ENCODE data around the gene ZBTB1.

Gene ZBTB1

DNA sequence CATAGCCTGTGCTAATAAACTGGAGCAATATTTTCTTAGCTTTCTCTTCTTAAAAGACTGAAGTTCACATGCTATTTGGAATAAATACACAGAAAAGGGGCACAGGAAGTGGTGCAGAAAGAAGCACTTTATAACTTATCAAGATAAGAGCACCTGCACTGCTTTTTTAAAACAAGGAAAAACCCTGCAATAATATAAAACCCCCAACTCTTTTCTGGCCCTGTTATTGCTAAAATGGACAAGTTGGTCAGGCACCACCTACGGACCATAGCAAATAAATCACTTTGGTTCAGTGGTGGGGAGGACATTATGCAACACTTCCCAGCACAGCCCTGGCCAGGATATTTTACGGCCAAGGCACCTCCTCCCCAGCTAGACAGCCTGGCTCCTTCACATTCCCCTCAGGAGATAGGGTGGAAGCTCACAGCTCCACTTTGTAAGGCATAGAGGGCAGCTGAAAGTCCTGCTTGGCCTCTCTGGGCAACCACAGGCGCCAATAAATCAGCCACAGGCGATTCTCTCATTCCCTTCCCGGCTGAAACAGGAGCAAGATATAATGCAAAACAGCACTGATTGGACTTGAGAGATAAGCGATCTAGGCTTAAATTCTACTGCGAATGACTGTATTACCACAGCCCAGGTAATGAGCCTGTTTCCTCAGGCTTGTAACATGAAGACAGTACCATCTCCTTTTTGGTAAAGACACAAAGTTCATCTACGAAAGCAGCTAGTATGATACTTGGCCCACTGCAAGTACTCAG, 3.0 kb upstream of the ZBTB1 start:
- Histone ChIP-seq H3K27ac (ENCODE audit: low read length) (no peak overlapping the region), H3K9ac (ENCODE audit: low read depth, low read length) (0 out of 2 replicates have a peak overlapping the region, but pooled peaks have one; percentile 6), H3K4me1 (ENCODE audit: insufficient read depth, low read length) (peaks cover 15% of the 10 kb centered on the region), H3K27me3 (ENCODE audit: insufficient read depth, low read length) (no peaks in the 10 kb centered on the region), H3K36me3 (ENCODE audit: insufficient read depth, low read depth, low read length) (peaks cover 11% of the 10 kb centered on the region; the same call in 1 of the 2 replicates), H3K9me3 (ENCODE audit: insufficient read depth, low read depth, low read length) (no peaks in the 10 kb centered on the region), H3K4me3 (ENCODE audit: low read length) (peak overlapping the region; percentile 96; the same call in 1 of the 2 replicates)

DNA sequence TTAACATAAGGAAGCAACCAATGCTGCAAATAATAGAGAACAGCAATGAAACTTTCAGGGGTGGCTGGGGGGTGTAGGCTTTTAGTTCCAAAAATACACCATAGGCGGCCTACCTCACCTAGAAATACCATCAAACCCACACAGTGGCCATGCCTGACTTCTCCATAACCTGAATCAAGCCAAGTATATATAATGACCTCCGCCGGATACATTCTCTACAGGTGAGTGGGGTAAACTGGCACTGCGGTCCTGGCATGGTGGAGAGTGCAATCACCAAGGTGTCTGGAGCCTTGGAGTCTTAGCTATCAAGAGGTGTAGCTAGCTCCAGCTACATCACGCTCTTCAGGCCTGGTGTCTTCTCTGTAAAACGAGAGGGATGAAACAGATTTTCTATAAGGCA, 2.1 kb upstream of the ZBTB1 start:
- Histone ChIP-seq H3K4me1 (ENCODE audit: insufficient read depth, low read length) (peaks cover 18% of the 10 kb centered on the region), H3K9me3 (ENCODE audit: insufficient read depth, low read depth, low read length) (no peaks in the 10 kb centered on the region), H3K27ac (ENCODE audit: low read length) (no peak overlapping the region), H3K27me3 (ENCODE audit: insufficient read depth, low read length) (no peaks in the 10 kb centered on the region), H3K4me3 (ENCODE audit: low read length) (peak overlapping the region; percentile 96), H3K9ac (ENCODE audit: low read depth, low read length) (peak overlapping the region; percentile 97; the same call in 1 of the 2 replicates), H3K36me3 (ENCODE audit: insufficient read depth, low read depth, low read length) (peaks cover 11% of the 10 kb centered on the region; the same call in 1 of the 2 replicates)

DNA sequence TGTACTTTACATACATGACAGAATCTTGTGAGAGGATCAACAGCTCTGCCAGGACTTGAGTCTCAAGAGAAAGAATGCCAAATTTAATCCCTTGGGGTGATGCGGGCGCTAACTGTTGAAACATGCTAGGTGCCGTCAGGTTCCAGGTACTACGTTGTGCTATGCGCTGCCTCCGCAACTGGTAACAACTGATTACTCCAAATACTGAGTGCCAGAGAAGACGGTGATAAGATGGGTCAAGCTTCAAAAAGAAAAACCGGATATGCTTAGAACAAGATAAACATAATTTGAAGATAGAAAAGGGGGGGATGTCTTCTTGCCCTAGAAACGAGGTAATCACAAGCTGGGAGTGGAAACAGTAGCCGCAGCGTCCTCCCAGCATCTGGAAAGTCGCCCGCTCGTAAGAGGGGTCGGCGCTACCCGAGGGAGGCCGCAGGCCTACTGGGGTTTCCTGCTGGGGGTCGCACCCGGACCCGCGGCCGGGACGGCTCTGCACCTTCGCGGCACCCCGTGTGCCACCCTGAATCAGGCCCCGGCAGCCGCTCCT, 1.6 kb upstream of the ZBTB1 start:
- H3K4me1 ChIP-seq (ENCODE audit: insufficient read depth, low read length): peaks cover 18% of the 10 kb centered on the region
- H3K27ac ChIP-seq (ENCODE audit: low read length): peak overlapping the region; percentile 94
- H3K27me3 ChIP-seq (ENCODE audit: insufficient read depth, low read length): no peaks in the 10 kb centered on the region
- peak overlapping the region; percentile 97 for H3K9ac ChIP-seq (ENCODE audit: low read depth, low read length)
- H3K4me3 ChIP-seq (ENCODE audit: low read length): peak overlapping the region; percentile 96
- no peaks in the 10 kb centered on the region for H3K9me3 ChIP-seq (ENCODE audit: insufficient read depth, low read depth, low read length)
- peaks cover 6% of the 10 kb centered on the region; the same call in 1 of the 2 replicates for H3K36me3 ChIP-seq (ENCODE audit: insufficient read depth, low read depth, low read length)

DNA sequence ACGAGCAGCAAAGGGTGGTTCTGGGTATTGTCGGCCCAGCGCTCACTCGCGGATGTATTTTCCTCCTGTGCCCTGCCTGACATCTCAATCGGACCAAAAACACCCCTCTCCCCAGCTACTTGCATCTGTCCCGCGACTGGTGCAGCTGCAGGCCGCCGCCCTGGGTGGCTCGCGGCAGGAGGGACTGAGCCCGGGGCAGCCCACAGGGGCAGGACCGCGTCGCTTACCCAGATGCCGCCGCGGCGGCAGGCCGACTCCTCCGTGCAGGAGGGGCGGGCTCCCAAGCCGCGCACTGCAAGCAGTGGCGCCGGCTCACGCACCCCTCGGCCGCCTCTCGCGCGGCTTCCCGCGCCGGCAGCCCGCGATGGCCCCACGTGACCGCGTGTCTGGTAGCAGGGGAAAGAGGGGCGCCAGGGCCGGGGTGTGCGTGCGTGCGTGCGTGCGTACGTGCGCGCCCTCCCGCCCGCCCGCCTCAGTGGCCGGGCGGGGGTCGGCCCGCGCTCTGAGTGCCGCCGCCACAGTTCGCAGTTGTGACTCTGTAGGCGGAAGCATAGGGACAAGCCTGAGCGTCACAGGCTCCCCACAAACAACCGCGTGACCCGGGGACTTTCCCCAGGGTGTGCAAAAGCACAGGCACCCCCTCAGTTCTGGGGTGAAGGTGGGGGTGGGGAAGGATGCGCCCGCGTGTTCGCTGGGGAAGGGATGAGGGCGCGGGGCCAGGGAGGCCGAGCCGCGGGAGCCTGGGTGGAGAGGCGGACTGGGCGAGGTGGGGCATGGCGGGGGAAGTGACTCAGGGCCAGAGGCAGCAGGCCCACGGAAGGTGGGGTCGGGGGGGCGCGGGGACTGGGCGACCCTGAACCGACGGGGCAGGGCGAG, 898 bp upstream of the ZBTB1 start, which contains the start of gene ZBTB25:
Gene ZBTB25 (minus strand): TSS at position 405 of the 876 bp plus-strand sequence. CDS start 13,305 bp downstream, outside the sequence.
- Histone ChIP-seq H3K27ac (ENCODE audit: low read length) (peak within 1 kb of the TSS; percentile 98), H3K9me3 (ENCODE audit: insufficient read depth, low read depth, low read length) (no peaks in the 10 kb centered on the region), H3K27me3 (ENCODE audit: insufficient read depth, low read length) (no peaks in the 10 kb centered on the region), H3K9ac (ENCODE audit: low read depth, low read length) (peak within 1 kb of the TSS; percentile 97), H3K4me1 (ENCODE audit: insufficient read depth, low read length) (peaks cover 25% of the 10 kb centered on the region), H3K4me3 (ENCODE audit: low read length) (peak within 1 kb of the TSS; percentile 96), H3K36me3 (ENCODE audit: insufficient read depth, low read depth, low read length) (peaks cover 4% of the 10 kb centered on the region; the same call in 1 of the 2 replicates)

DNA sequence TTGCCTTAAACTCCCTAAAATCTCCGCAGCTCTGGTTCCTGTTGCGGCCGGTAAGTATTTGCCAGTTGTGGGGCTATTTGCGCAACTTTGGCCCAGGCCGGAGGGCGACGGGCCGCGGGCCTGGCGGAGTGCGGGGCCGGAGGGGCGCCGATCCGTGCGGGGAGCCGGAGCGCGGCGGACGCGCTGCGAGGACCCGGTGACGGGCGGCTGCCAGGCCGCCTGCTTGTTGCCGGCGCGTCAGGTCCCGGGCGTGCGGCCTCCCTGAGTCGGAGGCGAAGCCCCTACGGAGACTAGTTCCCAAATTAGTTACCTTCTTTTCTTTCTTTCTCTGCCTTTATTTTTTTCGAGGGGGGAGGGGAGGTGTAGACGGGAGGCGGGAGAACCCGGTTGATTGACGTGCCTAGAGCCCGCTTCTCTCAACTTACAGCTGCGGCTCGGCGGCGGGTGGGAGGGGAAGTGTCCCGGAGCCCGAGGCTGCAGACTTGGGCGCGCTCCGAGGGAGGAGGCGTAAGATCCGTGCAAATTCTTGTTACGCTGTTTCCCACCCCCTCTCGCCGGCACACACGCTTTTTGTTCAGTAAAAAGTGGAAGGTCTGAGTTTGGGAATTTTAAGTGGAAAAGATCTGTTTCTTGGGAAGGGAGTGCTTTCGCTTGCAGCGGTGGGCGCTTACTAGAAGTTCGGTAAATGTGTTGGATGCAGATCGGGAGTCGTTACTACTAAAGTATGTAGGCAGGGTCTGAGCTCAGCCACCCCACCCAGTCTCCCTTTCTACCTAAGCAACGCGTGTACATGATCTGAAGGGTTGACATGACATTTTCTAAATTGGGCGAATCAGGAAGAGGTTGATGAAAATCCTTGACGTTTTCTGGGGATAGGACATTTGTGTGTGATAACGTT, 576 bp downstream of the ZBTB1 start:
- Histone ChIP-seq H3K27ac (ENCODE audit: low read length) (peak overlapping the region; percentile 98), H3K9ac (ENCODE audit: low read depth, low read length) (peak overlapping the region; percentile 97), H3K27me3 (ENCODE audit: insufficient read depth, low read length) (no peaks in the 10 kb centered on the region), H3K4me1 (ENCODE audit: insufficient read depth, low read length) (peaks cover 32% of the 10 kb centered on the region), H3K36me3 (ENCODE audit: insufficient read depth, low read depth, low read length) (no peaks in the 10 kb centered on the region), H3K4me3 (ENCODE audit: low read length) (peak overlapping the region; percentile 96), H3K9me3 (ENCODE audit: insufficient read depth, low read depth, low read length) (no peaks in the 10 kb centered on the region)

DNA sequence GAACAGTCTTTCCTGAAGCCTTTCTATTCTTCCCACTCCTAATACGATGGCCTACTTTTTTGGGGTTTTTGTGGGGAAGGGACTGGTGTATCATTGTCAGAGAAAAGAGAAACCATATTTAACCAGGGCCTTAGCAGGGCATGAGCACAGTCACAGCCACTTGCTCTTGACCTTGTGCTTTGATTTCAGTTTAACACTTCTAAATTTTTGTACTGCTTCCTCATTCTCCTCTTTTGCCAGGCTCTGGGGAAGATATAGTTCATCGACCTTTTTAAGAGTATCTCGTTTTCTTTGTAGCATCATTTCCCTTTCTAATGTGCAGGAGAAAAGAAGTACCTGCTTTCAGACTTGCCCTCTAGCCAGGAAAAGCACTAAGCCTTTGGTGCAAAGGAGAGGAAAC, 2.2 kb downstream of the ZBTB1 start:
- H3K36me3 ChIP-seq (ENCODE audit: insufficient read depth, low read depth, low read length): 0 out of 2 replicates have a peak, but pooled peaks cover 5% of the 10 kb centered on the region
- H3K4me3 ChIP-seq (ENCODE audit: low read length): peak overlapping the region; percentile 3; the same call in 1 of the 2 replicates
- H3K27ac ChIP-seq (ENCODE audit: low read length): no peak overlapping the region
- no peaks in the 10 kb centered on the region for H3K9me3 ChIP-seq (ENCODE audit: insufficient read depth, low read depth, low read length)
- peaks cover 37% of the 10 kb centered on the region for H3K4me1 ChIP-seq (ENCODE audit: insufficient read depth, low read length)
- no peak overlapping the region; the same call in 1 of the 2 replicates for H3K9ac ChIP-seq (ENCODE audit: low read depth, low read length)
- H3K27me3 ChIP-seq (ENCODE audit: insufficient read depth, low read length): no peaks in the 10 kb centered on the region

DNA sequence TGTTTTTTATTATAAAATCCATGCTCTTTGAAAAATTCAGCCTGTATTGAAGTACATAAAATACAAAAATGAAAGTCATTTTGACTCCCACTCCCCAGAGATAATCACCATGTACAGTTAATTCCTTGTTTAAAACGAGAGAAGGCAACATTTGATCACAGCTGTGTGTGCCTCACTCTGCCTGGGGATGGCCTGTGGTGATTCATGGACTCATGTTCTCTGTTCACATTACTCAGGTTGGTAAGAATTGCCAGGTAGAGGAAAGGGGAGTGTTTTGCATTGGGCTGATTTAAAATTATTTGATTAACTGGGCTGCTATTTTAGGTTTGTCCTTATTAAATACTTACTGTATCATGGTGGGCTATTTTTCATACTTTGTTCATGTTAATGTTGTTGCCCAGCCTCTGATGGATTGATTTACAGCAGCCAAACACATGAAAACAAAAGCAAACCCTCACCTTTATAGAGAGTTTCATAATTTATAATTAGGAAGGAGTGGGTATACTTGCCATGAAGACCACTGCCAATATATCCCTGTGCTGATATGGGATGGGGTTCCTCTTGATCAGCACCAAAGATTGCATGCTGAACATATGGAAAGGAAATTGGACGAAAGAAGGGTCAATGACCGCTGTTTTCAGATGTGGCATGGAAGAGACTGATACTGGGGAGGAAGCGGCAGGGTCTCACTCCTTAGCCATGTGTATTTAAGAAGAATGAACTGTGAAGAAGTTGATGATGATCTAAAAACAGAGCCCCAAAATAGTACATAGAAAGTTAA, 3.0 kb downstream of the ZBTB1 start:
- Histone ChIP-seq H3K4me1 (ENCODE audit: insufficient read depth, low read length) (peaks cover 28% of the 10 kb centered on the region), H3K9ac (ENCODE audit: low read depth, low read length) (no peak overlapping the region; the same call in 1 of the 2 replicates)

DNA sequence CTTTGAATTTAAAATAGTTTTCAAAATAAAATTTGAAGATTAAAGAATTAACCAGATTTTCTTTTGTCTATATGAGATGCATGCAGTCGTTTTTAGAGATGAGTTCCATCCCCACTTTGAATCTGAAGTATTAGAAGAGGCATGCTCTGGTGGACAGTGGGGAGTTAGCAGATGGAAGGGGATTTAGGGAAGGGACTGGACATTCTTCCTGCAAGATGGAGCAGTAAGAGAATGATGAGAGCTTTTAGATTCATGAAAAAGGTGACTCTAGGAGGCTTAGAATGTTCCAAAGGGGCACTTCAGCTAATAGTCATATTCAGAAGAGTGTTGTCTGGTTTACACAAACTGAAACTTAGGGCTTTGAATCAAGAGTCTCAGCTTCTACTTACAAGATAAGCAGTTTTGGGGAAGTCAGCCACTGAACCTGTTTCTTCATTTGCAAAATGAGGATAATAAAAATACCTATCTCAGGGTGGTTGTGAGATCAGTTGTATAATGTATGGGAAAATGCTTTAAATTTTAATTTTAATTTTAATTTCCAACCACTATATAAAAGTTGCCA, 3.7 kb downstream of the ZBTB1 start:
- Histone ChIP-seq H3K27me3 (ENCODE audit: insufficient read depth, low read length) (no peaks in the 10 kb centered on the region), H3K4me3 (ENCODE audit: low read length) (no peak overlapping the region), H3K4me1 (ENCODE audit: insufficient read depth, low read length) (peaks cover 26% of the 10 kb centered on the region), H3K36me3 (ENCODE audit: insufficient read depth, low read depth, low read length) (0 out of 2 replicates have a peak, but pooled peaks cover 5% of the 10 kb centered on the region), H3K27ac (ENCODE audit: low read length) (no peak overlapping the region), H3K9me3 (ENCODE audit: insufficient read depth, low read depth, low read length) (no peaks in the 10 kb centered on the region), H3K9ac (ENCODE audit: low read depth, low read length) (no peak overlapping the region)

More for the DNA sequence above, 3.0 kb downstream of the ZBTB1 start:
- H3K27ac ChIP-seq (ENCODE audit: low read length): no peak overlapping the region
- H3K27me3 ChIP-seq (ENCODE audit: insufficient read depth, low read length): no peaks in the 10 kb centered on the region
- no peaks in the 10 kb centered on the region for H3K9me3 ChIP-seq (ENCODE audit: insufficient read depth, low read depth, low read length)
- 0 out of 2 replicates have a peak, but pooled peaks cover 5% of the 10 kb centered on the region for H3K36me3 ChIP-seq (ENCODE audit: insufficient read depth, low read depth, low read length)
- H3K4me3 ChIP-seq (ENCODE audit: low read length): no peak overlapping the region

DNA sequence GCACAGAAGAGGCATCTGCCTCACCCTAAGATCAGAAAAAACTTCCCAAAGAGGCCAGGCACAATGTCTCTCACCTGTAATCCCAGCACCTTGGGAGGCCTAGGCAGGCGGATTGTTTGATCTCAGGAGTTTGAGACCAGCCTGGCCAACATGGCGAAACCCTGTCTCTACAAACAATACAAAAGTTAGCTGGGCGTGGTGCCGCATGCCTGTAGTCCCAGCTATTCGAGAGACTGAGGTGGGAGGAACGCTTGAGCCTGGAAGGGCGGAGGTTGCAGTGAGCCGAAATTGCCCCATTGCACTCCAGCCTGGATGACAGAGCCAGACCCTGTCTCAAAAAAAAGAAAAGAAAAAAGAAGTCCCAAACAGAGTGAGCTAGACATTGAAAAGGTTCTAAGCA, 4.5 kb downstream of the ZBTB1 start:
- Histone ChIP-seq H3K36me3 (ENCODE audit: insufficient read depth, low read depth, low read length) (0 out of 2 replicates have a peak, but pooled peaks cover 5% of the 10 kb centered on the region), H3K4me1 (ENCODE audit: insufficient read depth, low read length) (peaks cover 26% of the 10 kb centered on the region), H3K9me3 (ENCODE audit: insufficient read depth, low read depth, low read length) (no peaks in the 10 kb centered on the region), H3K27ac (ENCODE audit: low read length) (no peak overlapping the region), H3K9ac (ENCODE audit: low read depth, low read length) (no peak overlapping the region), H3K27me3 (ENCODE audit: insufficient read depth, low read length) (no peaks in the 10 kb centered on the region), H3K4me3 (ENCODE audit: low read length) (no peak overlapping the region; the same call in 1 of the 2 replicates)

Measured in iPS-20b (cell line).